Colonic mucosa (tissue), 4 donors: ENCODE data around the gene PMEPA1. TPM values are rescaled to one million over a fixed set of nuclear protein-coding genes. Genes with fewer than 3 reads are reported as not detected.

ENCODE experiments used
- DNase-seq: peaks from one replicate; pipeline ENCODE4 v3.0.0-alpha.2; 2020
- H3K27ac ChIP-seq: fragments of 200-600 bp; one replicate; pipeline ENCODE4 v1.8.0; 2021
- H3K27me3 ChIP-seq: fragments of 200-600 bp; one replicate; pipeline ENCODE4 v1.8.0; 2021
- H3K36me3 ChIP-seq: fragments of 200-600 bp; one replicate; pipeline ENCODE4 v1.8.0; 2021
- H3K4me1 ChIP-seq: fragments of 200-600 bp; one replicate; pipeline ENCODE4 v1.8.0; 2021; ENCODE audit warnings: mild to moderate bottlenecking
- H3K4me3 ChIP-seq: fragments of 200-600 bp; one replicate; pipeline ENCODE4 v1.8.0; 2021
- H3K9ac ChIP-seq, 2 donors: one replicate each; pipeline ENCODE4 v1.7.0; 2013; ENCODE audit warnings: control low read depth in 2 of 2, low read depth in 2 of 2, low read length in 2 of 2
- H3K9me3 ChIP-seq: fragments of 200-600 bp; one replicate; pipeline ENCODE4 v1.8.0; 2021
- intact Hi-C: fragments of 100-400 bp; cut with DNase I; formaldehyde crosslinking; loops from one replicate; pipeline ENCODE4 v1.14.1; 2022
- total RNA-seq, 2 donors: library from RNA; stranded (reverse); fragmentation: NEBNext Ultra II Directional in 1 of 2; extraction: Animal tissue kit (Norgen Biotek cat#: 25700) in 1 of 2; gene quantifications; one replicate each; pipeline ENCODE4 v1.2.1, GENCODE V29; 2021
- TF ChIP-seq, protein P1 (sequence below): fragments of 200-600 bp; IDR thresholded peaks from one replicate; pipeline ENCODE4 v1.8.0; 2022; ENCODE audit warnings: antibody characterized with exemption, mild to moderate bottlenecking
- donor health status: healthy.
- donor health status: DM: no; HTN: no; CAD: no.
- donor health status: DM: no; HTN: no; CAD: no.

The PMEPA1 gene, protein sequence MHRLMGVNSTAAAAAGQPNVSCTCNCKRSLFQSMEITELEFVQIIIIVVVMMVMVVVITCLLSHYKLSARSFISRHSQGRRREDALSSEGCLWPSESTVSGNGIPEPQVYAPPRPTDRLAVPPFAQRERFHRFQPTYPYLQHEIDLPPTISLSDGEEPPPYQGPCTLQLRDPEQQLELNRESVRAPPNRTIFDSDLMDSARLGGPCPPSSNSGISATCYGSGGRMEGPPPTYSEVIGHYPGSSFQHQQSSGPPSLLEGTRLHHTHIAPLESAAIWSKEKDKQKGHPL
- total RNA-seq = 10 to 100 TPM; 13.0 to 26.1 TPM

DNA sequence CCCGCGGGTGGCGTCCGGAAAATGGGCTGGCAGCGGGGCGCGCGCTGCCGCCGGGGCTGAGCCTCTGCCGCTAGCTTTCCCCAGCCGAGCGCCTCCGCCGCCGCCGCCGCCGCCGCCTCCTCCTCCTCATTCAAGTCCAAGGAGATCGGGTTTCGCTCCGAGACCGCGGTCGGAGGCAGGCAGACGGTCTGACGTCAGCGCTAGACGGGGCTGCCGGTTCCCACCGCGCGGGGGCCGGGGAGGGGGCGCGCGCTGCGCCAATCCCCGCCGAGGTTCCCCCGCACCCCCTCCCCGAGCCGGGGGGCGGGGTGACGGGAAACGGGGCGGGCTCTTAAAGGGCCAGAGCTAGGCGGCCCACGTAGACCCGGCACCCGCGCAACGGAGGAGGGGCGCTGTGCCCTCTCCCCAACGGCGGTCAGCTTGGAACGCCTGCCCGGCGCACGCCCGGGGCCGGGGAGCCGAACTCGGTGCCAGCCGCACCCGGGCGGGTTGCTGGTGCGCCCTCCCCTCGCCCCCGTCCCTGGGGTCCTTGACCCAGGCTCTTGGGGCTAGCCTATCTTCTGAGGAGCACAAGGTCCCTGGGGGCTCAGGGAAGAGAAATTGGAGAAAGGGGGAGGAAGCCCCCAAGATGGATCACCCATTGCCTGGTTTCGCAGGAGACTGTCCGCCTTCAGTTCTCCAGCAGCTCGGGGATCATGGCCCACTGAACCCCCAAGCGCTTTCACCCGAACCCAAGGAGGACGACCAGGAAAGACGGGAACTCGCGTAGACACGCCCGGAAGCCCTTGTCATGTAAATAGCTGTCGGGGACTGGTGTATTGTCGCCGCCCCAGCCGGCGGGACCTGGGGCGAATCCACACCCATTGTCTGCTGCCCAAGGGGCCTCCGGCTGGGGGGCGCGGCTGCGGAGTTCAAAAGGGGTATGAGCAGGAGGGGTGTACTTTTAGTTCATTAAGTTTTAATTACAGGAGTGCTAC is at the start of gene PMEPA1:
Gene PMEPA1, minus strand, starts transcription at position 193 of the 977 bp plus-strand sequence. CDS start 433 bp downstream, outside the sequence.
- peak within 1 kb of the TSS; percentile 70 for H3K4me3 ChIP-seq
- H3K36me3 ChIP-seq = no peaks in the 10 kb centered on the region
- peaks cover 5% of the 10 kb centered on the region for H3K4me1 ChIP-seq
- intact Hi-C loops = no loop called here
- TF ChIP-seq, protein P1, sequence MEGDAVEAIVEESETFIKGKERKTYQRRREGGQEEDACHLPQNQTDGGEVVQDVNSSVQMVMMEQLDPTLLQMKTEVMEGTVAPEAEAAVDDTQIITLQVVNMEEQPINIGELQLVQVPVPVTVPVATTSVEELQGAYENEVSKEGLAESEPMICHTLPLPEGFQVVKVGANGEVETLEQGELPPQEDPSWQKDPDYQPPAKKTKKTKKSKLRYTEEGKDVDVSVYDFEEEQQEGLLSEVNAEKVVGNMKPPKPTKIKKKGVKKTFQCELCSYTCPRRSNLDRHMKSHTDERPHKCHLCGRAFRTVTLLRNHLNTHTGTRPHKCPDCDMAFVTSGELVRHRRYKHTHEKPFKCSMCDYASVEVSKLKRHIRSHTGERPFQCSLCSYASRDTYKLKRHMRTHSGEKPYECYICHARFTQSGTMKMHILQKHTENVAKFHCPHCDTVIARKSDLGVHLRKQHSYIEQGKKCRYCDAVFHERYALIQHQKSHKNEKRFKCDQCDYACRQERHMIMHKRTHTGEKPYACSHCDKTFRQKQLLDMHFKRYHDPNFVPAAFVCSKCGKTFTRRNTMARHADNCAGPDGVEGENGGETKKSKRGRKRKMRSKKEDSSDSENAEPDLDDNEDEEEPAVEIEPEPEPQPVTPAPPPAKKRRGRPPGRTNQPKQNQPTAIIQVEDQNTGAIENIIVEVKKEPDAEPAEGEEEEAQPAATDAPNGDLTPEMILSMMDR = no peak
- peak within 1 kb of the TSS; percentile 86 to 92 for H3K9ac ChIP-seq
- H3K27me3 ChIP-seq = no peaks in the 10 kb centered on the region
- no peaks in the 10 kb centered on the region for H3K9me3 ChIP-seq
- H3K27ac ChIP-seq = peak within 1 kb of the TSS; percentile 82
- peak; percentile 91 for DNase-seq

DNA sequence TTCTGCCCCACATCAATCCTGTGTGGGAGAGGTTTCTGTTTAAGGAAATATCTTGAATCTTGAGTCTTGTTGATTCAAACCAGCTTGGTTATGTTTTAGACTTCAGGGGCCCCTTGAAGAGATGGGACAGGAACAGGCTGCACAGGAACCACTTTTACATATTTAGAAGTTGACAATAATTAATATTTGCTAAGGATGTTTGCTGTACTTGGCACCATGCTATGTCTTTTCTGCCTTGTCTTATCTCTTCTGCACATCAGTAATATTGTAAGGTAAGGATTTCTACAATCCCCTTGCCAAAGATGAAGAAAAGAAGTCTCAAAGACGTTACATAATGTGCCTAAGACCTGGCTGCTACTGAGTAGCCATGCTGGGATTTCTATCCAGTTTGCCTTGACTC is 48.0 kb upstream of the PMEPA1 start:
- intact Hi-C loops = no loop called here
- no peak overlapping the region for H3K27ac ChIP-seq
- no peaks in the 10 kb centered on the region for H3K27me3 ChIP-seq
- no peaks in the 10 kb centered on the region for H3K4me1 ChIP-seq
- DNase-seq = no peak
- TF ChIP-seq, protein P1 = no peak
- no peak overlapping the region for H3K9ac ChIP-seq
- H3K4me3 ChIP-seq = no peak overlapping the region
- H3K36me3 ChIP-seq = no peaks in the 10 kb centered on the region
- no peaks in the 10 kb centered on the region for H3K9me3 ChIP-seq

DNA sequence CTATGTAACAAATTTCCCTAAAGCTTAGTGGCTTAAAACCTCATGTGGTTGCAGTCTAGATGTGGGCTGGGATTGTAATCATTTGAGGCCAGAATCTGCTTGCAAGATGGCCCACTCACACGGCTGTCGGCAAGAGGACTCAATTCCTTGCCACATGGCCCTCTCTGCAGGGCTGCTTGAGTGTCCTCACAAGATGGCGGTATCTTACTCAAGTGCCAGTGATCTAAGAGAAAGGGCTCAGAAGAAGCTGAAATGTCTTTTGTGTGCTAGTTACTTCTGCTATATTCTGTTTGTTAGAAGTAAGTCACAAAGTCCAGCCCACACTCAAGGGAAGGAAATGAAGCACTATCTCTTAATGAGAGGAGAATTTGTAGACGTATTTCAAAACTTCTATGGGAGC is 47.1 kb upstream of the PMEPA1 start:
- H3K4me1 ChIP-seq = no peaks in the 10 kb centered on the region
- no peak for DNase-seq
- H3K27ac ChIP-seq = no peak overlapping the region
- no peaks in the 10 kb centered on the region for H3K27me3 ChIP-seq
- TF ChIP-seq, protein P1 = no peak
- no peaks in the 10 kb centered on the region for H3K9me3 ChIP-seq
- no peak overlapping the region for H3K4me3 ChIP-seq
- H3K9ac ChIP-seq = no peak overlapping the region
- H3K36me3 ChIP-seq = no peaks in the 10 kb centered on the region
- intact Hi-C loops = no loop called here

DNA sequence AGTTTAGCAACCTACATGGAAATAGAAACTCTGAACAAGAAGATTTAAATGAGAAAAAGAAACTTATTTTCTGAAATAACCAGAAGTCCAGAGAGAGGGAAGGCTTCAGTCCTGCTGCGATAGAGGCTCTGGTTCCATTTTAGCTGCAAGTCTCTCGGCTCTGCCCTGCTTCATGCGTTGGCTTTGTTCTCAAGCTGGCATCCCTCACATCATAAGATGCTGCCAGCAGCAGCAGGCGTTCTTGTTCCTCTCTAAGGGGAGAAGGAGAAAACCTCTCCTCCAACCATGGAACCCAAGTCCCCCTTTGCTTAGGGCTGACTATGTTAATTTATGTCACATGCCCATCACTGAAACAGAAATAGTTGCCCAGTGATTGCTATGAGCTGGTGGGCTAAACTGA is 46.4 kb upstream of the PMEPA1 start:
- Histone ChIP-seq H3K9me3 (no peaks in the 10 kb centered on the region), H3K9ac (no peak overlapping the region), H3K4me3 (no peak overlapping the region), H3K36me3 (no peaks in the 10 kb centered on the region), H3K27ac (no peak overlapping the region), H3K27me3 (no peaks in the 10 kb centered on the region), H3K4me1 (no peaks in the 10 kb centered on the region)
- DNase-seq = no peak
- intact Hi-C loops = no loop called here
- TF ChIP-seq, protein P1 = no peak

DNA sequence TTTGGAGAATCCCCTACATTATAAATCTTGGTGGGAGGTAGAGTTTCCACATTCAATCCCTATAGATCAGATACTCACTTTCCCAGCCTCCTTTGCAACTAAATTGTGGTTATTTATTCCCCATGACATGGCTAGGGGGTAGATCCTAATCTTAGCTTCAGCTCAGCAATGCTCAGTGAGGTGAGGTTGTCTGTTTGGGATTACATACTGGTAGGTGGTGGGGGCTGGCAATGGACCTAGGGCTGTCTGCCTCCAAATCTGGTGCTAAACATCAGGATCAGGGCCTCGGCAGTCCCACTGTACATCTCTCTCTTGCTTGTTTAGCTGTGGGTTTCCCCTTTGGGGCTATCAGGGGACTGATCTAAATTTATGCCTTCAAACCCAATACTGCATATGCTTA is 45.8 kb upstream of the PMEPA1 start:
- no peak overlapping the region for H3K27ac ChIP-seq
- no peak overlapping the region for H3K4me3 ChIP-seq
- intact Hi-C loops = no loop called here
- TF ChIP-seq, protein P1 = no peak
- H3K27me3 ChIP-seq = no peaks in the 10 kb centered on the region
- no peak for DNase-seq
- H3K36me3 ChIP-seq = no peaks in the 10 kb centered on the region
- H3K9ac ChIP-seq = no peak overlapping the region
- no peaks in the 10 kb centered on the region for H3K9me3 ChIP-seq
- H3K4me1 ChIP-seq = no peaks in the 10 kb centered on the region
